HL-60 (cell line): ENCODE data around the gene B3GALT4.

Source experiments
- DNase-seq, 2 experiments: peaks; one replicate each; pipeline ENCODE4 v3.0.0-alpha.2; 2010 to 2020; ENCODE audit warnings: low read depth in 1 of 2, low spot score in 1 of 2
- H3K27ac ChIP-seq: fragments of 250-450 bp; sonication (Bioruptor Pico); replicated peaks from 2 replicates; pipeline ENCODE4 v1.5.1; 2020; ENCODE audit warnings: mild to moderate bottlenecking, moderate library complexity
- H3K27me3 ChIP-seq: fragments of 250-450 bp; sonication (Bioruptor Pico); 2 replicates; pipeline ENCODE4 v1.5.1; 2021; ENCODE audit warnings: mild to moderate bottlenecking, moderate library complexity; ENCODE audit not compliant: insufficient read depth, poor library complexity, severe bottlenecking
- H3K4me3 ChIP-seq: replicated peaks from 2 replicates; pipeline ENCODE4 v1.5.1; 2011; ENCODE audit warnings: mild to moderate bottlenecking, control low read depth, low read length; ENCODE audit not compliant: insufficient read depth
- CTCF ChIP-seq: IDR thresholded peaks from one replicate; pipeline ENCODE4 v1.5.1; 2011; ENCODE audit warnings: low read length, control low read depth, inconsistent platforms; ENCODE audit not compliant: insufficient read depth
- GABPA ChIP-seq: IDR thresholded peaks from 2 replicates; pipeline ENCODE4 v1.6.1; 2012; ENCODE audit warnings: low read depth
- POLR2AphosphoS5 ChIP-seq: IDR thresholded peaks from 2 replicates; pipeline ENCODE4 v1.6.1; 2012; ENCODE audit warnings: low read depth
- SPI1 ChIP-seq: IDR thresholded peaks from 2 replicates; pipeline ENCODE4 v1.6.1; 2012; ENCODE audit warnings: low read depth, mild to moderate bottlenecking, borderline replicate concordance
- TF ChIP-seq, protein P1 (sequence below): IDR thresholded peaks from 2 replicates; pipeline ENCODE4 v1.6.1; 2012; ENCODE audit warnings: low read depth; ENCODE audit not compliant: insufficient replicate concordance

Gene B3GALT4

GRCh38 chr6:33290459-33290858, 13.5 kb downstream of the B3GALT4 start:
- Histone ChIP-seq H3K27ac (peak overlapping the region; percentile 69), H3K4me3 (peak overlapping the region; percentile 79), H3K27me3 (no peaks in the 10 kb centered on the region)
- no peak for TF ChIP-seq CTCF
- TF ChIP-seq SPI1, result no peak
- TF ChIP-seq, protein P1, sequence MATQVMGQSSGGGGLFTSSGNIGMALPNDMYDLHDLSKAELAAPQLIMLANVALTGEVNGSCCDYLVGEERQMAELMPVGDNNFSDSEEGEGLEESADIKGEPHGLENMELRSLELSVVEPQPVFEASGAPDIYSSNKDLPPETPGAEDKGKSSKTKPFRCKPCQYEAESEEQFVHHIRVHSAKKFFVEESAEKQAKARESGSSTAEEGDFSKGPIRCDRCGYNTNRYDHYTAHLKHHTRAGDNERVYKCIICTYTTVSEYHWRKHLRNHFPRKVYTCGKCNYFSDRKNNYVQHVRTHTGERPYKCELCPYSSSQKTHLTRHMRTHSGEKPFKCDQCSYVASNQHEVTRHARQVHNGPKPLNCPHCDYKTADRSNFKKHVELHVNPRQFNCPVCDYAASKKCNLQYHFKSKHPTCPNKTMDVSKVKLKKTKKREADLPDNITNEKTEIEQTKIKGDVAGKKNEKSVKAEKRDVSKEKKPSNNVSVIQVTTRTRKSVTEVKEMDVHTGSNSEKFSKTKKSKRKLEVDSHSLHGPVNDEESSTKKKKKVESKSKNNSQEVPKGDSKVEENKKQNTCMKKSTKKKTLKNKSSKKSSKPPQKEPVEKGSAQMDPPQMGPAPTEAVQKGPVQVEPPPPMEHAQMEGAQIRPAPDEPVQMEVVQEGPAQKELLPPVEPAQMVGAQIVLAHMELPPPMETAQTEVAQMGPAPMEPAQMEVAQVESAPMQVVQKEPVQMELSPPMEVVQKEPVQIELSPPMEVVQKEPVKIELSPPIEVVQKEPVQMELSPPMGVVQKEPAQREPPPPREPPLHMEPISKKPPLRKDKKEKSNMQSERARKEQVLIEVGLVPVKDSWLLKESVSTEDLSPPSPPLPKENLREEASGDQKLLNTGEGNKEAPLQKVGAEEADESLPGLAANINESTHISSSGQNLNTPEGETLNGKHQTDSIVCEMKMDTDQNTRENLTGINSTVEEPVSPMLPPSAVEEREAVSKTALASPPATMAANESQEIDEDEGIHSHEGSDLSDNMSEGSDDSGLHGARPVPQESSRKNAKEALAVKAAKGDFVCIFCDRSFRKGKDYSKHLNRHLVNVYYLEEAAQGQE, result no peak
- TF ChIP-seq GABPA, result no peak
- no peak for TF ChIP-seq POLR2AphosphoS5
- no peak for DNase-seq

DNA sequence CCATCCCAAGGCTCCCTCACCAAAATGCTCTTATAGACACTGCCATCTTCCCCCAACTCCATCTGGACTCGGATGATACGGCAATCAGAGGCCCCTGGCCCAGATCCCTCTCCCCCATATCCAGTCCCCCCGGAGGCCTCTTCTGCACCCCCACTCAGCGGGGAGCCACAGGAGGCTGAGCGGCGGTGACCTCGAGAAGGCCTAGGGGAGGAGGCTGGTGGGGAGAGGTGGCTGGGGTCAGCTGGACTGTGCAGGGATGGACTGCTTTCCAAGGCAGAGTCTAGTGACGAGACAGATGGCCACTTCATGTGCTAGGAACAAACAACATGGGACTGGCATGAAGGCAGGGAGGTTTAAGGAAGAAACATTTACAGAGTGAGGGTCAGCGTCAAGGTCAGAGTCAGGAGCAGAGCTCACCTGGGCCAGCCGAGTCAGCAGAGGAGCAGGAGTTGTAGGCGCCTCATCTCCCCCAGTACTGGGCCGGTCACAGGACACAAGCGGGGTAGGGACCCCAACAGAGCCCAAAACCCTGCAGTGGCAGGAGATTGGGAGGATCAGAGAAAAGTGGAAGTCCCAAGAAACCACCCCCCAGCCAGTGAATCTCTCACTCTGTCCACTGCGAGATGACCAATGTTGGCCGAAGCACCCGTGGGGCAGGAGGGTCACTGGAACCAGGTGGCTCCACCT, 16.2 kb downstream of the B3GALT4 start:
- Histone ChIP-seq H3K27me3 (no peaks in the 10 kb centered on the region), H3K4me3 (no peak overlapping the region), H3K27ac (no peak overlapping the region)
- no peak for DNase-seq
- TF ChIP-seq SPI1, result no peak
- TF ChIP-seq POLR2AphosphoS5, result no peak
- no peak for TF ChIP-seq GABPA
- TF ChIP-seq, protein P1, result no peak
- TF ChIP-seq CTCF, result no peak

GRCh38 chr6:33294086-33294823, 17.3 kb downstream of the B3GALT4 start:
- no peaks in the 10 kb centered on the region for H3K27me3 ChIP-seq
- no peak for DNase-seq
- H3K4me3 ChIP-seq, result no peak overlapping the region

More at GRCh38 chr6:33294086-33294823, 17.3 kb downstream of the B3GALT4 start:
- H3K27ac ChIP-seq, result no peak overlapping the region
- TF ChIP-seq POLR2AphosphoS5, result no peak
- no peak for TF ChIP-seq SPI1
- TF ChIP-seq GABPA, result no peak
- TF ChIP-seq, protein P1, result no peak
